NCI-H748 treated with DMSO at 0.1 percent for 48 hours (cell line): ENCODE results near the gene CD99L2.
"Not testable (repeated sequence)": the region's sequence is repeated elsewhere in the genome, so short reads cannot be mapped to it uniquely, and the experiment has no call there.

Experiments
- DNase-seq: peaks from one replicate; lab custom pipeline; 2025; lab: John Stamatoyannopoulos, UW

CD99L2 gene

GRCh38 chrX:150854856-150855255 is 43.6 kb downstream of the CD99L2 start:
- DNase-seq, result no peak

- no peak for DNase-seq
Measured at GRCh38 chrX:150849996-150850720, 48.3 kb downstream of the CD99L2 start.

GRCh38 chrX:150849486-150849885 is 49.0 kb downstream of the CD99L2 start:
- no peak for DNase-seq

GRCh38 chrX:150848914-150849365 is 49.5 kb downstream of the CD99L2 start:
- peak; percentile 89 for DNase-seq

- DNase-seq, result no peak
Measured at GRCh38 chrX:150847088-150847487, 51.4 kb downstream of the CD99L2 start.

GRCh38 chrX:150846130-150846529 is 52.3 kb downstream of the CD99L2 start:
- no peak for DNase-seq

- no peak for DNase-seq
Measured at GRCh38 chrX:150845091-150845490, 53.4 kb downstream of the CD99L2 start.

GRCh38 chrX:150844016-150844415 is 54.5 kb downstream of the CD99L2 start:
- no peak for DNase-seq

- DNase-seq, result peak; percentile 91
Measured at GRCh38 chrX:150842198-150842685, 56.2 kb downstream of the CD99L2 start.

GRCh38 chrX:150841456-150842197 is 56.8 kb downstream of the CD99L2 start:
- no peak for DNase-seq

GRCh38 chrX:150837845-150838244 is 60.6 kb downstream of the CD99L2 start:
- DNase-seq, result no peak

- no peak for DNase-seq
Measured at GRCh38 chrX:150834695-150835094, 63.8 kb downstream of the CD99L2 start.

GRCh38 chrX:150833454-150834056 is 64.9 kb downstream of the CD99L2 start:
- DNase-seq, result no peak

GRCh38 chrX:150831863-150832262 is 66.6 kb downstream of the CD99L2 start:
- no peak for DNase-seq

- no peak for DNase-seq
Measured at GRCh38 chrX:150828785-150829184, 69.7 kb downstream of the CD99L2 start.

- not testable (repeated sequence) for DNase-seq
Measured at GRCh38 chrX:150824352-150824751, 74.1 kb downstream of the CD99L2 start.

GRCh38 chrX:150823826-150824225 is 74.6 kb downstream of the CD99L2 start:
- not testable (repeated sequence) for DNase-seq

- DNase-seq, result no peak
Measured at GRCh38 chrX:150821971-150822370, 76.5 kb downstream of the CD99L2 start.

- DNase-seq, result no peak
Measured at GRCh38 chrX:150813922-150814321, 84.5 kb downstream of the CD99L2 start.

- DNase-seq, result no peak
Measured at GRCh38 chrX:150806827-150807226, 91.6 kb downstream of the CD99L2 start.

GRCh38 chrX:150805736-150806135 is 92.7 kb downstream of the CD99L2 start:
- DNase-seq, result no peak

- DNase-seq, result no peak
Measured at GRCh38 chrX:150792949-150793527, 105.4 kb downstream of the CD99L2 start.
